ENCODE results near the gene CAPN12. TPM values are rescaled to one million over a fixed set of nuclear protein-coding genes. Genes with fewer than 3 reads are reported as not detected.
"Not testable (repeated sequence)": the region's sequence is repeated elsewhere in the genome, so short reads cannot be mapped to it uniquely, and the experiment has no call there.

The CAPN12 gene
- polyA plus RNA-seq, 1 donor from 2014 or later = 31.6 TPM

GRCh38 chr19:38753783-38754182 lies 9.5 kb upstream of the CAPN12 start:
- not testable (repeated sequence) for H3K4me1 Mint-ChIP-seq, H3K36me3 Mint-ChIP-seq

DNA sequence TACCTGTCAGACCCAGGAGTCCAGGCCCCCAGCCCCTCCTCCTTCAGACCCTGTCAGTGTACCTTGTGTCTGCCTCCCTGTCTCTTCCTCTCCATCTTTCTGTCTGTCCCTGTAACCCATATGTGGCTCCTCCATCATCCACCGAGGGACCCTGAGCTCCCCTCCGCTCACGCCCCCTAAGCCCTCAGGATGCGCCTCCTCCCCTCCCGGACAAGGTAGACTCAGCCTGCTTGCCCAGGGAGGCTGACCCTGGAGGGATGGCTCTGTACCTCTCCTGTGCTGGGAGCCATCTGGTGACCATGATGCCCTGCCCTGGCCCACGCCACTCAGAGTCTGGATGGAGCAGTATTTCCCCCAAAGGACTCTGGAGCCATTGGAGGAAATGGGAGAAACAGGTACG lies 1.0 kb upstream of the CAPN12 start:
- H3K27me3 Mint-ChIP-seq = no peaks in the 10 kb centered on the region
- peaks cover 0 to 3% (median 0%) of the 10 kb centered on the region in 3 donors for H3K4me1 Mint-ChIP-seq
- no peaks in the 10 kb centered on the region for H3K9me3 Mint-ChIP-seq
- H3K36me3 Mint-ChIP-seq = no peaks in the 10 kb centered on the region
- H3K27ac Mint-ChIP-seq = no peak overlapping the region
- no peak overlapping the region for H3K4me3 Mint-ChIP-seq

More at GRCh38 chr19:38753783-38754182, 9.5 kb upstream of the CAPN12 start:
- not testable (repeated sequence) for H3K27ac Mint-ChIP-seq, H3K27me3 Mint-ChIP-seq, H3K9me3 Mint-ChIP-seq, H3K4me3 Mint-ChIP-seq

DNA sequence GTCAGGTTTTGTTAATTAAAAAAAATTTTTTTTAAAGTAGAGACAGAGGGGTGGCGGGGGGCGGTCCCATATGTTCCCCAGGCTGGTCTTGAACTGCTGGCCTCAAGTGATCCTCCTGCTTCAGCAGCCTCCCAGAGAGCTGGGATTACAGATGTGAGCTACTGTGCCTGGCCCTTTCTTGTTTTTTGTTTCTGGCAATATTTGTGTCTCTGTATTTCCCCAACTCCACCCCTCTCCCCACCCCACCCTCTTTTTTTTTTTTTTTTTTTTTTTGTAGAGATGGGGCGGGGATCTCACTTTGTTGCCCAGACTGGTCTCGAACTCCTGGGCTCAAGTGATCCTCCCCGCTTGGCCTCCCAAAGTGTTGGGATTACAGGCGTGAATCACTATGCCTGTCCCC lies 600 bp upstream of the CAPN12 start:
- Mint-ChIP-seq H3K27ac (no peak overlapping the region), H3K4me3 (no peak overlapping the region), H3K27me3 (no peaks in the 10 kb centered on the region), H3K36me3 (no peaks in the 10 kb centered on the region), H3K4me1 (peaks cover 0 to 3% (median 0%) of the 10 kb centered on the region in 3 donors), H3K9me3 (no peaks in the 10 kb centered on the region)

GRCh38 chr19:38743394-38744297 lies 628 bp downstream of the CAPN12 start:
- Mint-ChIP-seq H3K27me3 (no peaks in the 10 kb centered on the region), H3K4me3 (no peak overlapping the region), H3K9me3 (no peaks in the 10 kb centered on the region), H3K4me1 (peaks cover 0 to 8% (median 3%) of the 10 kb centered on the region in 3 donors), H3K27ac (peak overlapping the region in 1 of 3 donors; percentile 31), H3K36me3 (no peaks in the 10 kb centered on the region)

DNA sequence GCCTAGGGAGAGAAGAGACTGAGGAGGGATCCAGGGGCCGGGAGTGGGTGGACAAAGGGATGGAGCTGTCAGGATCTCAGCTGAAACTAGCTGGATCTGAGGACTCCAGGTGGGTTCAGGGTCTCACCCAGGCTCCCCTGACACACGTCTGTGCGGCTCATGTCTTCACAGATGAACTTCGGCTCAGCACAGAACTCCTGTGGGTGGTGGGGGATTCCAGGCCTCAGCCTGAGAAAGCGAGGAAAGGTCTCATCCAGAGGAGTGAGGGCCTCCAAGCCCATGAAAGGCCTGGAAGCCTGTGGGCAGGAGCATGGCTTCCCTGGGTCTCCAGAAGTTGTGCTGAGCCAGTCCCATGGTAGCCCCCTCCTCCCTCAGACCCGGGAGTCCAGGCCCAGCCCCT lies 1.4 kb downstream of the CAPN12 start:
- Mint-ChIP-seq H3K4me1 (peaks cover 2 to 10% (median 5%) of the 10 kb centered on the region in 3 donors), H3K27me3 (no peaks in the 10 kb centered on the region), H3K36me3 (no peaks in the 10 kb centered on the region), H3K27ac (no peak overlapping the region), H3K9me3 (no peaks in the 10 kb centered on the region), H3K4me3 (no peak overlapping the region)

- no peak overlapping the region for H3K27ac Mint-ChIP-seq
These were observed 2.0 kb downstream of the CAPN12 start for GRCh38 chr19:38742296-38742695.

DNA sequence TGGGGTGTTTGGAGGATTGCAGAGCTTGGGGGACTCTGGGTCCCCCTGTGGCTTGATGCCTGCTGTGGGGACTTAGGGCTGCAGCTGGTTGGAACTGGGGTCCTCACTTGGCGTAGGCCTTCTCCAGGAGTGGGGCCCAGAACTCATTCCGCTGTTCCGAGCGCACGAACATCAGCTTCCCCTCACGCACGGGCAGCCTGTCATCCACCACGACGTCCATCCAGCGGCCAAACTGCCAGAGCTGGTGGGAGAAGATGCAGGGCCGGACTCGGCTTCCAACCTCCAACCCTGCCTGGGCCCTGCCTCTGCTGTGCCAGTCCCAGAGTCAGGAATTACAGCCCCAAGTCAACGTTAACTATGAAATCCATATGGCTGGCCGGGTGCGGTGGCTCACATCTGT lies 2.6 kb downstream of the CAPN12 start:
- H3K9me3 Mint-ChIP-seq = no peaks in the 10 kb centered on the region
- H3K36me3 Mint-ChIP-seq = no peaks in the 10 kb centered on the region
- H3K27ac Mint-ChIP-seq = no peak overlapping the region
- no peak overlapping the region for H3K4me3 Mint-ChIP-seq
- H3K4me1 Mint-ChIP-seq = peaks cover 6 to 14% (median 9%) of the 10 kb centered on the region in 3 donors
- no peaks in the 10 kb centered on the region for H3K27me3 Mint-ChIP-seq

More at GRCh38 chr19:38742296-38742695, 2.0 kb downstream of the CAPN12 start:
- peaks cover 6 to 14% (median 9%) of the 10 kb centered on the region in 3 donors for H3K4me1 Mint-ChIP-seq
- H3K4me3 Mint-ChIP-seq = no peak overlapping the region
- no peaks in the 10 kb centered on the region for H3K9me3 Mint-ChIP-seq
- H3K36me3 Mint-ChIP-seq = no peaks in the 10 kb centered on the region
- H3K27me3 Mint-ChIP-seq = no peaks in the 10 kb centered on the region

GRCh38 chr19:38740932-38741331 lies 3.3 kb downstream of the CAPN12 start:
- Mint-ChIP-seq H3K9me3 (no peaks in the 10 kb centered on the region), H3K36me3 (no peaks in the 10 kb centered on the region), H3K27ac (no peak overlapping the region), H3K27me3 (no peaks in the 10 kb centered on the region), H3K4me3 (no peak overlapping the region), H3K4me1 (peaks cover 6 to 14% (median 9%) of the 10 kb centered on the region in 3 donors)

- peak overlapping the region in 2 of 3 donors; percentile 18 to 39 for H3K27ac Mint-ChIP-seq
- H3K4me1 Mint-ChIP-seq = peaks cover 6 to 14% (median 9%) of the 10 kb centered on the region in 3 donors
- H3K27me3 Mint-ChIP-seq = no peaks in the 10 kb centered on the region
- no peaks in the 10 kb centered on the region for H3K36me3 Mint-ChIP-seq
- no peak overlapping the region for H3K4me3 Mint-ChIP-seq
- H3K9me3 Mint-ChIP-seq = no peaks in the 10 kb centered on the region
These were observed 4.0 kb downstream of the CAPN12 start for GRCh38 chr19:38740257-38740592.

DNA sequence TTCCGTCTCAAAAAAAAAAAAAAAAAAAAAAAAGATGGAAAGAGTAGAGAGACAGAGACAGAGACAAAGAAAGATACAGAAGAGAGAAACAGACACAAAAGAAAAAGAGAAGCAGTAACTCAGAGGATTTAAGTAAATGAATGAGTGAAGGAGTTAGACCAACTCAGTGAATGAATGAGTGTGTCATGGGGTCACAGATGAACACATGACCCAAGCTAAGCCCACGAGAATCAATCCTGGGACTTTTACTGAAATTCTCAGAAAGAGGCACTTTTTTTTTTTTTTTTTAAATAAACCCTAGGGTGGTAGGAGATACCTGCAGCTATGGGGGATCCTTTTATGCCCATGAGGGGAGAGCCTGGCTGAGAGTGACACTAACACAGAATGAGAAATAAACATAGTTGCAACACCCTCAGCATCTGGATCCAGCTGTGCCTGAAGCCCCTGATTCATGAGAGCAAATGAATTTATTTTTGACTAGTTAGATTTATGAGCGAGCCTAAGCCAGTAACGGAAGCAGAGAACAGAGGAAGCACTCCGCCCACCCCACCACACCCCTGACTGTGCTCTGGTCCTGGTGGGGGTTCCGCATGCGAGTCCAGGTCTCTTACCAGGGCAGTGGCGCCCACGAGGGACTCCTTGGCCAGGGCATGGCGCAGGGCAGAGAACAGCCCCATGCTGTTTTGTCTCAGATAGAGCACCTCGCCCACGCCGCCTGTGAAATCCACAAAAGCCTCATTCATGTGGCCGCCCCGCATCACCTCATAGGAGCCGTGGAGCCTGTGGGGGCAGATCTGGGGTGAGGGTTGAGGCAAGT lies 4.6 kb downstream of the CAPN12 start:
- Mint-ChIP-seq H3K4me1 (peaks cover 6 to 14% (median 9%) of the 10 kb centered on the region in 3 donors), H3K4me3 (peak overlapping the region in 1 of 4 donors; percentile 78), H3K27me3 (no peaks in the 10 kb centered on the region), H3K27ac (peak overlapping the region in 1 of 3 donors; percentile 18), H3K36me3 (no peaks in the 10 kb centered on the region), H3K9me3 (no peaks in the 10 kb centered on the region)

GRCh38 chr19:38737921-38738737 lies 6.1 kb downstream of the CAPN12 start:
- peak overlapping the region in 2 of 3 donors; percentile 67 to 91 for H3K27ac Mint-ChIP-seq
- H3K4me3 Mint-ChIP-seq = peak overlapping the region; percentile 65 to 86 (median 78)
- H3K4me1 Mint-ChIP-seq = peaks cover 13 to 16% (median 15%) of the 10 kb centered on the region in 3 donors
- no peaks in the 10 kb centered on the region for H3K9me3 Mint-ChIP-seq
- no peaks in the 10 kb centered on the region for H3K27me3 Mint-ChIP-seq
- no peaks in the 10 kb centered on the region for H3K36me3 Mint-ChIP-seq

DNA sequence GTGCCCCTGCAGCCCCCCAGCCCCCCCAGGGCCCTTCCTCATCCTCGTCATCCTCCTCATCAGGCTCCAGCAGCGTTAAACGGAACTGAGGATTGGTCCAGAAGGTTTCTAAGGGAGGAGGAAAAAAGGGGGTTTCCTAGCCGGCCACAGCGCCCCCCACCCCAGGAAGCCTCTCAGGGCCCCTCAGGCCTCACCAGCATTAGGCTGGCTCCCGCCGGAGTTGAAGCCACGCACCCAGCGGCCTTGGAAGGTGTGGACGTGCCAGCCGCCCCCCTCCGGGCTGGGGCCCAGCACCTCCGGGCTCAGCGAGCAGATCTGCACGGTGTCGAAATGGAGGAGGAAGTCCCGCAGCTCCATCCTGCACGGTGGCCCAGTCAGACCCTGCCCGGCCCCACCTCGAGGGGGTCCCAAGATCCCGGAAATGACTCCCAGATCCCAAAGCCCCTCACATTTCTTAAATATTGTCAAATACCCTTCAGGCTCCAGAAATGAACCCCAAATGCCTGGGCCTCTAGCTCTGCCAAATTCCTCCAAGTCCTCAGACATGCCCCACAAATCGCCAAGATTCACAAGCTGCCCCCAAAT lies 6.9 kb downstream of the CAPN12 start:
- H3K27me3 Mint-ChIP-seq = no peaks in the 10 kb centered on the region
- no peaks in the 10 kb centered on the region for H3K36me3 Mint-ChIP-seq
- peaks cover 13 to 22% (median 19%) of the 10 kb centered on the region in 3 donors for H3K4me1 Mint-ChIP-seq
- no peaks in the 10 kb centered on the region for H3K9me3 Mint-ChIP-seq
- peak overlapping the region; percentile 65 to 86 (median 78) for H3K4me3 Mint-ChIP-seq
- H3K27ac Mint-ChIP-seq = peak overlapping the region in 2 of 3 donors; percentile 67 to 91

GRCh38 chr19:38736413-38737280 lies 7.6 kb downstream of the CAPN12 start:
- Mint-ChIP-seq H3K36me3 (no peaks in the 10 kb centered on the region), H3K4me3 (peak overlapping the region; percentile 23 to 76 (median 64)), H3K9me3 (no peaks in the 10 kb centered on the region), H3K27me3 (no peaks in the 10 kb centered on the region), H3K4me1 (peaks cover 13 to 23% (median 22%) of the 10 kb centered on the region in 3 donors), H3K27ac (peak overlapping the region in 1 of 3 donors; percentile 64)
